GM21367 (cell line): Measurements from ENCODE around the gene ANKRD33B.
"Not testable (repeated sequence)": the region's sequence is repeated elsewhere in the genome, so short reads cannot be mapped to it uniquely, and the experiment has no call there.

Experiments
- ATAC-seq: cut with Tn5 transposase; IDR thresholded peaks from one replicate; pipeline ENCODE4 v1.9.1; 2021; ENCODE audit not compliant: unreplicated experiment

Gene ANKRD33B

GRCh38 chr5:10612251-10612650 is 48.4 kb downstream of the ANKRD33B start:
- no peak for ATAC-seq

GRCh38 chr5:10615693-10616092 is 51.8 kb downstream of the ANKRD33B start:
- ATAC-seq, result no peak

- no peak for ATAC-seq
Observed at GRCh38 chr5:10617103-10617502, 53.2 kb downstream of the ANKRD33B start.

GRCh38 chr5:10618311-10618710 is 54.4 kb downstream of the ANKRD33B start:
- no peak for ATAC-seq

GRCh38 chr5:10619649-10620048 is 55.8 kb downstream of the ANKRD33B start:
- ATAC-seq, result no peak

- ATAC-seq, result no peak
Observed at GRCh38 chr5:10620346-10620745, 56.5 kb downstream of the ANKRD33B start.

GRCh38 chr5:10621832-10622231 is 58.0 kb downstream of the ANKRD33B start:
- ATAC-seq, result no peak

- ATAC-seq, result no peak
Observed at GRCh38 chr5:10622810-10623209, 58.9 kb downstream of the ANKRD33B start.

- ATAC-seq, result no peak
Observed at GRCh38 chr5:10623305-10623910, 59.5 kb downstream of the ANKRD33B start.

- no peak for ATAC-seq
Observed at GRCh38 chr5:10624206-10624605, 60.3 kb downstream of the ANKRD33B start.

- ATAC-seq, result no peak
Observed at GRCh38 chr5:10624679-10625078, 60.8 kb downstream of the ANKRD33B start.

- ATAC-seq, result no peak
Observed at GRCh38 chr5:10625700-10626472, 62.0 kb downstream of the ANKRD33B start.

- ATAC-seq, result no peak
Observed at GRCh38 chr5:10626473-10627013, 62.7 kb downstream of the ANKRD33B start.

- ATAC-seq, result no peak
Observed at GRCh38 chr5:10627160-10627701, 63.4 kb downstream of the ANKRD33B start.

GRCh38 chr5:10628601-10629000 is 64.7 kb downstream of the ANKRD33B start:
- ATAC-seq, result no peak

- no peak for ATAC-seq
Observed at GRCh38 chr5:10629682-10630081, 65.8 kb downstream of the ANKRD33B start.

- no peak for ATAC-seq
Observed at GRCh38 chr5:10630126-10630525, 66.3 kb downstream of the ANKRD33B start.

- ATAC-seq, result not testable (repeated sequence)
Observed at GRCh38 chr5:10630744-10631143, 66.9 kb downstream of the ANKRD33B start.

- peak; percentile 2 for ATAC-seq
Observed at GRCh38 chr5:10631316-10631996, 67.6 kb downstream of the ANKRD33B start.

GRCh38 chr5:10632110-10632761 is 68.4 kb downstream of the ANKRD33B start:
- ATAC-seq, result peak; percentile 37
